OCI-LY3 (cell line): ENCODE results near the gene ATP5F1B.

Experiments
- CTCF ChIP-seq: fragments of 200-600, 300-600 bp; sonication (generic); IDR thresholded peaks from 2 replicates; pipeline ENCODE4 v1.5.1; 2014; ENCODE audit warnings: antibody characterized with exemption, low read length, low read depth
- EZH2phosphoT487 ChIP-seq: fragments of 200-600 bp; shearing (Covaris generic); IDR thresholded peaks from 2 replicates; pipeline ENCODE4 v1.6.1; 2018; ENCODE audit warnings: antibody characterized with exemption, mixed run types, low read depth

GRCh38 chr12:56645201-56645716 is 525 bp downstream of the ATP5F1B start:
- no peak for TF ChIP-seq CTCF
- TF ChIP-seq EZH2phosphoT487, result no peak
